DMS153 (cell line): Measurements from ENCODE around the gene RCVRN.

ENCODE experiments used
- DNase-seq: peaks from one replicate; lab custom pipeline; 2025; lab: John Stamatoyannopoulos, UW

The RCVRN gene

GRCh38 chr17:9898812-9899211 lies 6.3 kb downstream of the RCVRN start:
- no peak for DNase-seq

DNA sequence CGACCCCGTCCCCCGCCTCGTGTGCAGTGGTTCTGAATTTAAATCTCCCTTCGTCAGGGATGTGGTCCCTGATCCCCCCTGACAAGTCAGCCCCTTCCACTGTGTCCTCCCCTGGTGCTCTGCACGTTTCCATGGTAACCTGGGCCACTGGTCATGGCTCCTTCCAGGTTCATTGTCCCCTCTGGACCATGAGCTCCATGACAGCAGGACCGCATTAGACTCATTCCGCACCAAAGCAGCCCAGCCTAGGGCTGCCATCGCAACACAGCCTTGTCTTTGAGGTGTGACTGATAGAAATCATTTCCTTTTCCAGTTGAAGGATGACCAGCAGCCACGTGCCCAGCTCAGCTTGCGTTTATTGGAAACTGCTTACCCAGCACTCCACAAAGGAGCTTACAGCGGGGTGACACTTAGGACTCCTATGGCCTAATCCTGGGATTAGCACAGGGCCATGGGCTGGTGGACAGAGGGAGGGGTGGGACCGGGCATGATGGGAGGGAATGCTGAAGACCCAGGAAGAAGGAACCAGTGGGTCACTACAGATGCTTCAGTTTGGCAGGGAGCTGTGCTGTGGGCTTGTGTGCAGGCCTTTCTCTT lies 7.6 kb downstream of the RCVRN start:
- DNase-seq = no peak

DNA sequence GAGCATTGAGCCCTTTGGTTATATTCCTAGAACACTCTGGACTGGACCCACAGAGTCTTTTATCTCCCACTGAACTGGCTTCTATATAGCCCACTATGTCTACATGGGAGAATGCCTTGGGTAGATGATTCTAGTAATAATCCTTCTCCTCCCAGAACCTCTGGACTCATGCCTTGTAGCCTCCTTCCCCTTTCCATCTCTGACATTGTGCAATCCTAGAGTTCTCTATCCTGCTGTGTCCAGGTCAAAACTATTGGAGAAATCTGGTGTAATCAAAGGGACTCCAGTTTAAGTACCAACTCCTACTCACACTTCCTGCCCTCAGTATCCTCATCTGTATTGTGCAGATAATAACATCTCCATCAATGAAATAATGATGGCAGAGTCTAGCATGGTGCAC lies 9.1 kb downstream of the RCVRN start:
- no peak for DNase-seq

DNA sequence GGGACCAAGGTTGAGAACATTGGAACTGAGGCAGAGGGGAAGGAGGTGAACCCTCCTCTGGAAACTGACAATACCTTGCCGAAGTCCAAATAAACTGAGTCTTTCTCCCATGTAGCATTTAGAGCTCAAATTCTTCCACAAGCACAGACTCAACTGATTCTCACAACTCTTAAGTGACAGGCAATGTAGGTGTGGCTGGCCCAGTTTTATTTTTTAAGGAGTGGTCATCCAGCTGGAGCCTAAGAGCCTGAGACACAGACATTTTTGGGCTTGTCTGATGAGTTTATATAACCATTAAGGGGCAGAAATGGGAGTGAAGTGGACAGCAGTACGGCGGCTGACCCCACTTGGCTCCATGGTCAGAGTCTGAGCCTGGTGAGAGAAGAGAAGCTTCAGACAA lies 10.8 kb downstream of the RCVRN start:
- no peak for DNase-seq

- no peak for DNase-seq
Measured at GRCh38 chr17:9893411-9894012, 11.6 kb downstream of the RCVRN start.

DNA sequence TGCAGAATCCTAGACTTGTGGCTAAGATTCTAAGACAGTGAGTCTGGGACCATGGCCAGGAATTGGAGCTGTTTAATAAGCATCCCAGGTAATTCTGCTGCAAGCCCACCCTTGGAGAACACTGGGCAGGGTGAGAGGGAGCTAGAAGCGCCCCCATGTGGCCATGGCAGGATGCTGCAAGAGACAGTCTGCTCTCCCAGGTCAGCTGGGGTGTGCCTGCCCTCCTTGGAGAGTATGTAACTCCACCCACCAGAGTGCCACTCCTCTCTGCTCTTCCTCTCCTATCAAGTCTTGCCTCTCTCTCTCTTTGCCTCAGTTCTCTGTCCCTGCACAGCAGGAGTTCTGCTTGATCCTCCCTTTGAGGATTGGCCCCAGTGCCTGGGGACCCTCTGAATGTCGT lies 14.9 kb downstream of the RCVRN start:
- DNase-seq = no peak

GRCh38 chr17:9887508-9887907 lies 17.6 kb downstream of the RCVRN start:
- DNase-seq = no peak

- DNase-seq = no peak
Measured at GRCh38 chr17:9886141-9886930, 18.7 kb downstream of the RCVRN start.

- DNase-seq = no peak
Measured at GRCh38 chr17:9883451-9883850, 21.6 kb downstream of the RCVRN start.

GRCh38 chr17:9880582-9880999 lies 24.5 kb downstream of the RCVRN start:
- DNase-seq = no peak

GRCh38 chr17:9878786-9879525 lies 26.1 kb downstream of the RCVRN start:
- no peak for DNase-seq

DNA sequence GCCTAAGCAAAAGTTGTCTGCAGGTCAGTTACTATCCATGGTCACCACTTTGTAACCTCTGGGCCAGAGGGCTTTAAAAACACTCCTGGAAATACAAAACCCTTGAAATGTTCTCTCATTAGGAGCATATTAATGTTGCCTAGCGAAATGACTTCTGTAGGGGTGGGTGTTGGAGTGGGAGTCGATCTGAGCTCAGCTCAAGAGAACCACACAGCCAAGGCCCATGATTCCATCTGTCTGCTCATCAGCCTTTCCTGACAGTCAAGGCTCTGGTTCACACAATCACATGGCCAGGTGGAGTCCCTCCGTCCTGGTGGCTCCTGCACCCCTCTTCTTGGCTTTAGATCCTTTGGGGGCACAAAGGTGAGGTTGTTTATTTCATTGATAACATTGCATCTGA lies 26.7 kb downstream of the RCVRN start:
- DNase-seq = no peak

GRCh38 chr17:9875441-9875840 lies 29.6 kb downstream of the RCVRN start:
- no peak for DNase-seq

DNA sequence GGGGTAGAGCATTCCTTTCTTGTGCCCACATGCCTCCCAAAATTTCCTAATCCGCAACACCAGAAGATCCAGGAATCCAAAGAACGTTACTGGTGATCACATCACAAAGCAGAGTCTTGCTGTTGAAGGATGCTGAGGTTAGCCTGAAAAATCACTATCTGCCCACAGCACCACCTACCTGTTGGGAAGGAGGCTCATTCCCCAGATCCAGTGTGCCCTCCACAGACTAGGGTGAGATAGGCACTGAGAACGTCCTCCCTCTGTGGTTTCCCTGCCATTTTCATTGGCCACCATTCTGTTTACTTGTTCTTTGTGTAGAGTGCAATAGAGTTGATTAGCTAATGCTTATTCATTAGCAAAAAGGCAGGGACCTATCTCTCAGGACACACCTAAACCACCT lies 30.3 kb downstream of the RCVRN start:
- no peak for DNase-seq

DNA sequence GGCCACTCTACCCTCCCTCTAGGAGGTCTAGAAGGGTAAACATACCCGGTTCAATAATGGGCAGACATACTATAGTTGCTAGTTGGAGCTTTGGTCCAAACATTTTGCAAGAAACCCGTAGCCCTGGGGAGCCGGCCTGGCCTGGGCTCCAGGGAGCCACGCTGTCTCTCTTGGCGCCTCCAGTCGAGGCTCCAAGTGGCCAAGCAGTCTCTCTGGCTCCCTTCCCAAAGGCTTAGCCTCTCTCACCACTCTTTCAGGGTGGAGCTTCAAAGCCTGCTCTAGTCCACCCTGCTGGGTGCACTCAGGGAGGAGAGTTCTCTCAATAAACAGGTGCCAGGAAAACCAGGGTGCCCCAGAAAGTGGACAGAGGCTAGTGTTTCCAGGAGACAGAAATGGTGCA lies 32.2 kb downstream of the RCVRN start:
- DNase-seq = no peak

GRCh38 chr17:9868552-9868951 lies 36.5 kb downstream of the RCVRN start:
- DNase-seq = no peak

DNA sequence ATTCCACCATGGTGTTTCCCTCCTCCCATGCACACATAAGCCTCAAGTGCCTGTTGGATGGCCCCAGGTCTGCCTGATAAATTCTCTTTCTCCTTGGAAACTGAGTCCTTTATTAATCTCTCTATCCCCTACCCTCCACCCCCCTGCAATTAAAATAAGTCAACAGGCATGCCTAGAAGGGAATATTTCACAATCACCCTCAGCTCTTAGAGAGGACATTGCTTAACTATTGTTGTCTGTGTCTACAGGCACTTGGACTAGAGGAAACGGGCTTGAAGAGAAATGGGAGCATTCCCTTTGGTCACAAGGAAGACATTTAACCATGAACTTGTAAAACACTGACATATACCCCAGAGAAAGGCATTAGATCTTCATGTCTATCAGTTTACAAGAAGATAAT lies 39.5 kb downstream of the RCVRN start:
- DNase-seq = no peak

DNA sequence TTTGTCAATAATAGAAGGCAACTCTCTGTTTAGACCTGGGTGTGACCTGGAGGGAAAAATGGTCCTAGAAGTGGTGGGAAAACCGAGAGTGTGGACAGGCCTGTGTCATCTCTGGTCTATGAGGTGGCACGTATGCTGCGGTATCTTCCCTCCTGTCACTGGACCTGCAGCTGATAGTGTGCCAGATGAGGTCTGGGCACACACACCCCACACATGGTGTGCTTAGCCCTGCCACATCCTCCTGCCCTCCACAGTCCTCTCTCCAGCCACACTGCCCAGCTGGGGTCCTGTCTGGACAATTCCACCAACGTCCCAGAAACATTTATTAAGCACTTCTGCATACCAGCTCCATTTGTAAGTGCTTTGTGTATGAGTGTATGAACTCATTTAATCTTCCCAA lies 42.1 kb downstream of the RCVRN start:
- DNase-seq = no peak

DNA sequence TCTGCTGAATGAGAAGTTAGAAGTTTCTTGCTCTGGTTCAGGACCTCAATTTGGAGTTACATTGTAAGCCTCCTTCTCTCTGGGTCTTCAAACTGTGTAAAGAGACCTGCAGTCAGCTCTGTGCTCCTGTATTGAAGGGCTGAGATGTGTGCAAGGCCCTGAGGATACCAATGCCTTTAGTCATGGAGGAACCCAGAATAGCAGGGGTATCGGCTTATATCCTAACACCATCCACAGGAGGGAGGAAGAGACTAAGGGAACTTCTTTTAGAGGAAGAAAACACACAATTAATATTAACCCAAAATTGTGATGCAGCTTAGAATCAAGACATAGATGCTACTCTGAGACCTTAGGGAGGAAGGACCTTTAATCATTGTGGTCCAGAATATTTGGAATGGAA lies 42.9 kb downstream of the RCVRN start:
- DNase-seq = no peak

DNA sequence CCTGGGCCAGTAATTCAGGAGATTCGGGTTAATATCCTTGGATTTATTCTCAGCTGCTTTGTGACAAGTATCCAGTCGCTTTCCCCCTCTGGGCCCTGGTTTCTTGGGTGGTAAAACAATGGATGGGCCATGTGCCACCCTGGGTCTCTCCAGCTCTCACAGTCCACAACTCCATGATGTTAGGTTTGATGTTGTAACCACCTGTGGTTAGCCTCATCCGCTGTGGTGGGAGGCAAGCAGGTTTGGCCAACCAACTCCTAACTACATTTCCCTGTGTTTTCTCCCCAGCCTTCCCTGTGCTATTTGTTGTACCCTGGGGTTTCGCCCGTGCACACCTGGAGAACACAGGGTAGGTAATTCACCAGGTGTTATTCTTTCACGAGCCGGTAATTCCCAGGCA lies 44.2 kb downstream of the RCVRN start:
- no peak for DNase-seq

DNA sequence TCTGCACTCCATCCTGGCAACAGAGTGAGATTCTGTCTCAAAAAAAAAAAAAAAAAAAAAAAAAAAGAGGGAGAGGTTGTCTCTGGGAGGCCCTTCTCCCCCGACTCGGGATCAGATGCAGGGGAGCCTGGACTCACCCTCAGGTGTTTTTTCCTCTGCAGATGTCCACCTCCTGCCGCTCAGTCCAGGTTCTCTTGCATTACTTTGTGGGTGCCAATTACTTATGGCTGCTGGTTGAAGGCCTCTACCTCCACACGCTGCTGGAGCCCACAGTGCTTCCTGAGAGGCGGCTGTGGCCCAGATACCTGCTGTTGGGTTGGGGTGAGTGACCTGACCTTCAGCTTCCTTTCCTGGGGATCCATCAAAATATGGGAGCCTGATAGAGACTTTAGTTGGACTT lies 45.3 kb downstream of the RCVRN start:
- no peak for DNase-seq

DNA sequence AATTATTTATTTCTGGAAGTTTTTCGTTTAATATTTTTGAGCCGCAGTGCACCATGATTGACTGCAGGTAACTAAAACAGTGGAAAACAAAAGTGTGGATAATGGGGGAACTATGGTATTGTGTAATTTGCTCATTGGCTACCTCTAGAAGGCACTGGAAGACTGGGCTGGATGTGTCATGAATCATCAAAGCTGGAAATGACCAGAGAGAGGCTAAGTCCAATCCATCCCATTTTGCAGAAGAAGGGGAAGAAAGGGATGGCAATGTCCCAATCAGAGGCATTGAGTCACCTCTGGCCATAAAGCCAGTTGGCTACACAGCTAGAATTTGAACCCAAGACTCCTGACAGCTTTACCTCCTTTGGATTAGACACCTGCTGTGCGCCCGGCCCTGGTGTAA lies 50.0 kb downstream of the RCVRN start:
- DNase-seq = no peak

DNA sequence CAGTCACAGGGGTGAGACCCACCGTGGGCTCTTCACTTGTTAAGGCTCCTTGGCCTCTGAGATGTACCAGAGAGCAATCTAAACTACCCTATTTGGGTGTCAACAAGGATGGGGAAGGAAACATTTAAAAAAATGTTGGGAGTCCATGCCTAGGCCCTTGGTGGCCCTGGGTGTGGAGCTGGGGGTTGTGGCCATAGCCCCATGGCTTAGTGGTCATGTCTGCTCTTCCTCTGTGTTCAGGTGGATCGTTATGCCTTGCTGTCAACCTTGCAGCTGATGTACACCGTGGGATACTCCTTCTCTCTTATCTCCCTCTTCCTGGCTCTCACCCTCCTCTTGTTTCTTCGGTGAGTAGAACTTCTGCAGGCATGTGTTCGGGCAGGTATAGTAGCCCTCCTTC lies 50.8 kb downstream of the RCVRN start:
- DNase-seq = no peak
